ENCODE measurements around the gene FAM83E.
"Not testable (repeated sequence)": the region's sequence is repeated elsewhere in the genome, so short reads cannot be mapped to it uniquely, and the experiment has no call there.

Gene FAM83E

GRCh38 chr19:48608798-48609263, 6.0 kb downstream of the FAM83E start:
- DNase-seq = peak; percentile 75

DNA sequence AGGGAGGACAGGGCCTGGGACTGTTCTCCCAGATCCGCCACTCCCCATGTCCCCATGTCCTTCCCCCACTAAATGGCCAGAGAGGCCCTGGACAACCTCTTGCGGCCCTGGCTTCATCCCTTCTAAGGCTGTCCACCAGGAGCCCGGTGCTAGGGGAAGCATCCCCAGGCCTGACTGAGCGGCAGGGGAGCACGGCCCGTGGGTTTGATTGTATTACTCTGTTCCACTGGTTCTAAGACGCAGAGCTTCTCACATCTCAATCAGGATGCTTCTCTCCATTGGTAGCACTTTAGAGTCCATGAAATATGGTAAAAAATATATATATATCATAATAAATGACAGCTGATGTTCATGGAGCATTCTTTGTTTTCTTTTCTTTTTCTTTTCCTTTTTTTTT, 7.5 kb downstream of the FAM83E start:
- no peak for DNase-seq

DNA sequence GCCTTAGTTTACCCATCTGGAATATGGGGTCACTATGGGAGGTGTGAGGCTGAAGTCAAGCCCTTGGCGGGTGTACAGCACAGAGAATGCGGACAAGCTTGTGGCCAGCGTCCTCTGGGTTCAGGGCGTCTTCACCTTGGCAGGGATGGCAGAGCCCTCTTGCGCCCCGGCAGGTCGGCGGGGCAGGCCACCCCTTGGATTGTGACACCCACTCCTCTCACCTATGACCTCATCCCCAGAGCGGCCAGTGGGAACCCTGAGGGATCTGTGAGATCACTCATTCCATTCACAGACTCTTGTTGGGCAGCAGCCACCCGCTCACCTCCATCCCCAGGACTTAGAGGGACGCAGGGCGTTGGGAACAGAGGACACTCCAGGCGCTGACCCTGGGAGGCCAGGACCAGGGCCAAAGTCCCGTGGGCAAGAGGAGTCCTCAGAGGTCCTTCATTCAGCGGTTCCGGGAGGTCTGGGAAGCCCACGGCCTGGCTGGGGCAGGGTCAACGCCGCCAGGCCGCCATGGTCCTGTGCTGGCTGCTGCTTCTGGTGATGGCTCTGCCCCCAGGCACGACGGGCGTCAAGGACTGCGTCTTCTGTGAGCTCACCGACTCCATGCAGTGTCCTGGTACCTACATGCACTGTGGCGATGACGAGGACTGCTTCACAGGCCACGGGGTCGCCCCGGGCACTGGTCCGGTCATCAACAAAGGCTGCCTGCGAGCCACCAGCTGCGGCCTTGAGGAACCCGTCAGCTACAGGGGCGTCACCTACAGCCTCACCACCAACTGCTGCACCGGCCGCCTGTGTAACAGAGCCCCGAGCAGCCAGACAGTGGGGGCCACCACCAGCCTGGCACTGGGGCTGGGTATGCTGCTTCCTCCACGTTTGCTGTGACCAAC, 8.2 kb downstream of the FAM83E start, which contains the start of gene SPACA4:
Gene SPACA4, plus strand, starts transcription at position 280 of the 896 bp plus-strand sequence. Its CDS starts 237 bp downstream, at position 517.
- DNase-seq = no peak

DNA sequence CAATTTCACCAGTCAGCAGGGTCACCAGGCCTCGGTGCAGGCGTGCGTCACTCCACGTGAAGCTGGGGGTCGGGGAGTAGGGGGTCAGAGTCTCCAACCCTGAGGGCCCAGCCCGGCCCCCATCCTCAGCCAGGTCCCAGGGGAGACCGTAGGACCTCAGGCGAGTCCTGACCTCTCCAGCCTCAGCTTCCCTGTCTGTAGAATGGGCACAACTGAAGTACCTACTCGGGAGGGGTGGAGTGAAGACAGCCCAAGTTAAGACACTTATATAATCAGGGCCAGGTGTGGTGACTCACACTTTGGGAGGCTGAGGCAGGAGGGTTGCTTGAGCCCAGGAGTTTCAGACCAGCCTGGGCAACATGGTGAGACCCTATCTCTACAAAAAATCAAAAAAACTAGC, 11.0 kb downstream of the FAM83E start:
- DNase-seq = no peak

DNA sequence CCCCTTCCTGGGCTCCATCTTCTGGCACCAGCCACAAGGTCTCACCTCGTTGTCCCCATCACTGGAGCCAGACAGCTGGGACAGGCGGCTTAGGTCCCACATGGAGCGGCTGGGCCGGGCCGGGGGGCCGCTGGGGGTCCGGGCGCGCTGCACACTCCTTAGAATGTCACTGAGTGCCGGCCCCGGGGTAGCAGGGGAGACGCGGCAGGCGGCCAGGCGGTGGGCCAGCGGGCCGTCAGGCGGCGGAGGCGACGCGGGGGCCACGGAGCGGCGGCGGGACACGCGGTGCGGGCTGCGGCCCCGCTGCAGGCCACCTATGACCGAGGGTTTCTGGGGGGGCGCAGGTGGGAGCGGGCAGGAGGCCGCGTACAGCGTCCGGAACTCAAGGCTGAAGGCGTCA, 11.4 kb downstream of the FAM83E start:
- no peak for DNase-seq

GRCh38 chr19:48603001-48603400, 11.9 kb downstream of the FAM83E start:
- DNase-seq = no peak

- DNase-seq = no peak
Observed at GRCh38 chr19:48600679-48601417, 14.0 kb downstream of the FAM83E start.

DNA sequence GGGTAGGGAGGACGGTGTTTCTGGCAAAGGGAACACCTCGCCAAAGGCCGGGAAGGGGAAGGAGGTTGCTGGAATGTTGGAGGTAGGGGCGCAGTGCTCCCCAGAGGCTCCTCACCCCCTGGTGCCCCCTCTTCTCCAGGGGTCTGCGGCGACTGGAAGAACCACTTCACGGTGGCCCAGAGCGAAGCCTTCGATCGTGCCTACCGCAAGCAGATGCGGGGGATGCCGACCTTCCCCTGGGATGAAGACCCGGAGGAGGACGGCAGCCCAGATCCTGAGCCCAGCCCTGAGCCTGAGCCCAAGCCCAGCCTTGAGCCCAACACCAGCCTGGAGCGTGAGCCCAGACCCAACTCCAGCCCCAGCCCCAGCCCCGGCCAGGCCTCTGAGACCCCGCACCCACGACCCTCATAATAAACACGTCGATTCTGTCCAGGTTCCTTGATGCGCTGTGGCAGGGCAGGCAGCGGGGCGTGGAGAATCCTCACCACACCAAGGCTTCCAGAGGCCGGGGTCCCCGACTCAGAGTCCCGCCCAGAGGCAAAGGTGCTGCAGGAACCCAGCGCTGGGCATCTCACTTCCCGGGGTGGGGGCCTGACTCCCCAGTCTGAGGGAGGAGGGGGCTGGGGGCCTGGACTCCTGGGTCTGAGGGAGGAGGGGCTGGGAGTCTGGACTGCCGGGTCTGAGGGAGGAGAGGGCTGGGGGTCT, 15.7 kb downstream of the FAM83E start:
- DNase-seq = no peak

GRCh38 chr19:48596679-48597465, 18.0 kb downstream of the FAM83E start:
- DNase-seq = no peak

DNA sequence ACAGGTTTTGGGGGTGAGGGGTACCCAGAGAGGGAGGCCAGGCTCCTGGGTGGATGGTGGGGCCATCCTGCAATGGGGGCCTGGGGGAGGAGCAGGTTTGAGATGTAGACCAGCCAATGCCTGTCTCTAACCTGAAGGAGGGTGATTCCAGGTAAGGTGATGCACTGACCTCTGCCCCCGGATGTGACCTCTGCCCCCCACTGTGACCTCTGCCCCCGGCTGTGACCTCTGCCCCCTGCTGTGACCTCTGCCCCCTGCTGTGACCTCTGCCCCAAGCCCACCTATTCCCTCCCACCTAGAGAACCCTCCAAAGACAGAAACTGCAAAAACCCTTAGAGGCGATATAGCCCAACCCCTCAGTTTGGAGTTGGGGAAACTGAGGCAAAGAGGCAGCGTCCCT, 18.6 kb downstream of the FAM83E start:
- DNase-seq = no peak

GRCh38 chr19:48595833-48596232, 19.0 kb downstream of the FAM83E start:
- no peak for DNase-seq

GRCh38 chr19:48595171-48595570, 19.7 kb downstream of the FAM83E start:
- no peak for DNase-seq

DNA sequence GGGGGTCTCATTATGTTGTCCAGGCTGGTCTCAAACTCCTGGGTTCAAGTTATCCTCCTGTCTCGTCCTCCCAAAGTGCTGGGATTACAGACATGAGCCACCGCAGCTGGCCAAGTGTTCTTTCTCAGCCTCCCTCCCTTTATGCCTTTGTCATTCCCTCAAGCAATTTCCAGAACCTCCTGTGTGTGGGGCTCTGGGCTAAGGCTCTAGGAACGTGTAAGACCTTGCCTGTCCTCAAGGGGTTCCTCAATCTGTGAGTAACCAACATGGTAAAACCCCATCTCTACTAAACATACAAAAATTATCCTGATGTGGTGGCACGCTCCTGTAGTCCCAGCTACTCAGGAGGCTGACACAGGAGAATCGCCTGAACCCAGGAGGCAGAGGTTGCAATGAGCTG, 23.9 kb downstream of the FAM83E start:
- DNase-seq = no peak

- DNase-seq = peak; percentile 67
Observed at GRCh38 chr19:48588670-48589401, 26.0 kb downstream of the FAM83E start.

GRCh38 chr19:48587387-48587786, 27.5 kb downstream of the FAM83E start:
- no peak for DNase-seq

GRCh38 chr19:48582168-48582567, 32.7 kb downstream of the FAM83E start:
- DNase-seq = no peak

- DNase-seq = no peak
Observed at GRCh38 chr19:48578891-48579290, 36.0 kb downstream of the FAM83E start.

DNA sequence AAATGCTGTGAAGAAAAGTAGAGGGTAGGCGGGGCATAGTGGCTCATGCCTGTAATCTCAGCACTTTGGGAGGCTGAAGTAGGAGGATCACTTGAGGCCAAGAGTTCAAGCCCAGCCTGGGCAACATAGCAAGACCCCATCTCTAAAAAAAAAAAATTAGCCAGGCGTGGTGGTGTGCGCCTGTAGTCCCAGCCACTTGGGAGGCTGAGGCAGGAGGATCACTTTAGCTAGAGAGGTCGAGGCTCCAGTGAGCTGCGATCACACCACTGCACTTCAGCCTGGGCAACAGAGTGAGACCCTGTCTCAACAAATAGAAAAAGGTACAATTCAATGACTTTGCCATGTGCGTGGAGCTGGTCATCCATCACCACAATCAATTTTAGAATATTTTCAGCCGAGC, 37.0 kb downstream of the FAM83E start:
- DNase-seq = not testable (repeated sequence)

DNA sequence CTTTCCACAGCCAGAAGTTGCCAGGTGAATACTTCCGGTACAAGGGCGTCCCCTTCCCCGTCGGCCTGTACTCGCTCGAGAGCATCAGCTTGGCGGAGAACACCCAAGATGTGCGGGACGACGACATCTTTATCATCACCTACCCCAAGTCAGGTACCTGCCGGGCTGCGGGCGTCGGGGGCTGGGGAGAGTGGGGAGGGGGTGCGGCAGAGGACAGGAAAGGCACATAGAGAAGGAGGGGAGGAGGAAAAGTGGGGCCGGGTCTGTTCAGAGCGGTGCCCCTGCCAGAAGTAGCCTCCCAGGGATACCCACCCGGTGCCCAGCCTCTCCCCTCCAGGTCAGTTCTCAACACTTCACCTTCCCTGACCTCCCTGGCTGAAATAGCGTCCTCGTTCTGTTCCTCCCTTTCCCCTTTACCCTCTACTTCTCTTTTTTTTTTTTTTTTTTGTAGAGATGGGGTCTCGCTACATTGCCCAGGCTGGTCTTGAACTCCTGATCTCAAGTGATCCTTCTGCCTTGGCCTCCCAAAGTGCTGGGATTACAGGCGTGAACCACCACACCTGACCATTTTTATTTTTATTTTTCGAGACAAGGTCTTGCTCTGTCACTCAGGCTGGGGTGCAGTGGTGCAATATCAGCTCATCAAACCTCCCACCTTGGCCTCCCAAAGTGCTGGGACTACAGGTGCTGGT, 38.8 kb downstream of the FAM83E start:
- no peak for DNase-seq

DNA sequence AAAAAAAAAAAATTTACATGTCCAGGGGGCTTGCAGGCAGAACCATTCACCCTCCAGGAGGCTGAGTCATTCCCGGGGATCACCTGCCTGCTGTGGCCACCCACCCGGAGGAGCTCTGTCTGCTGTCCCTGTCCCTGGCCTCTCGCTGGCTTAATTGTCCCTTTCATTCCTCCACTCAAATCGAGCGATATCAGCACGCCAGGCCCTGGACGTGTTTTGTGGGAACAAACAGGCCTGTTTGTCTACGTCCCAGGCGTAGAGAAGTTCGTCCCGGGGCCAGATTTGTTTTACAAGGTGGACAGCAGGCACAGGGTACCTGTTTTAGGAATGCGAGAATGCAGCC, 41.7 kb downstream of the FAM83E start:
- DNase-seq = no peak
